SK-N-SH (cell line): ENCODE results near the gene SBF2. TPM values are rescaled to one million over a fixed set of nuclear protein-coding genes. Genes with fewer than 3 reads are reported as not detected.
"Not testable (repeated sequence)": the region's sequence is repeated elsewhere in the genome, so short reads cannot be mapped to it uniquely, and the experiment has no call there.

ENCODE experiments used
- CTCF ChIA-PET: fragments of 300-600, 350-600 bp; formaldehyde crosslinking; extraction: SDS; loops from one replicate; lab custom pipeline; 2021; lab: Yijun Ruan, JAX
- POLR2A ChIA-PET: fragments of 350-600 bp; sonication (Branson Sonifier 250); formaldehyde crosslinking; extraction: SDS; loops from one replicate; lab custom pipeline; 2020; ENCODE audit warnings: antibody characterized with exemption, inconsistent platforms; lab: Yijun Ruan, JAX
- DNase-seq: peaks from one replicate; pipeline ENCODE4 v3.0.0; 2012
- H2AFZ ChIP-seq: fragments of 200-600 bp; sonication (generic); 2 replicates; pipeline ENCODE4 v1.8.1; 2016; ENCODE audit warnings: antibody characterized with exemption, mild to moderate bottlenecking, low read depth
- H3F3A ChIP-seq: fragments of 200-600 bp; sonication (generic); replicated peaks from 2 replicates; pipeline ENCODE3; 2016; ENCODE audit warnings: antibody characterized with exemption, mild to moderate bottlenecking; ENCODE audit not compliant: insufficient read depth
- H3K27ac ChIP-seq, 2 experiments: fragments of 200-500 bp in 1 of 2; fragments of 200-600 bp in 1 of 2; sonication (Bioruptor generic) in 1 of 2; sonication (generic), shearing (Covaris generic) in 1 of 2; 2 replicates each; pipeline versions ENCODE4 v1.5.1 to v1.6.1; 2014 to 2016; ENCODE audit warnings: low read depth in 2 of 2, inconsistent platforms in 1 of 2, low read length in 1 of 2, mild to moderate bottlenecking in 1 of 2, mixed read lengths in 1 of 2
- H3K27me3 ChIP-seq: fragments of 200-600 bp; sonication (generic), shearing (Covaris generic); 2 replicates; pipeline ENCODE4 v1.6.1; 2016; ENCODE audit warnings: mixed run types; ENCODE audit not compliant: insufficient read depth
- H3K36me3 ChIP-seq, 2 experiments: fragments of 200-500 bp in 1 of 2; fragments of 200-600 bp in 1 of 2; sonication (Bioruptor generic) in 1 of 2; sonication (generic) in 1 of 2; replicated peaks in 1 of 2; 2 replicates each; pipeline versions ENCODE3 to v1.5.1; 2014 to 2016; ENCODE audit warnings: low read length in 1 of 2, mild to moderate bottlenecking in 1 of 2; ENCODE audit not compliant: insufficient read depth in 2 of 2, control insufficient read depth in 1 of 2
- H3K4me1 ChIP-seq, 2 experiments: fragments of 200-500 bp in 1 of 2; fragments of 200-600 bp in 1 of 2; sonication (Bioruptor generic) in 1 of 2; sonication (generic), shearing (Covaris generic) in 1 of 2; 2 replicates each; pipeline versions ENCODE4 v1.5.1 to v1.6.1; 2014 to 2016; ENCODE audit warnings: low read depth in 1 of 2, low read length in 1 of 2, mixed run types in 1 of 2; ENCODE audit not compliant: insufficient read depth in 2 of 2, control insufficient read depth in 1 of 2
- H3K4me2 ChIP-seq: fragments of 200-600 bp; sonication (generic), shearing (Covaris generic); 2 replicates; pipeline ENCODE4 v1.6.1; 2017; ENCODE audit warnings: mixed run types
- H3K4me3 ChIP-seq, 2 experiments: fragments of 200-500 bp in 1 of 2; fragments of 200-600 bp in 1 of 2; sonication (Bioruptor generic) in 1 of 2; sonication (generic), shearing (Covaris generic) in 1 of 2; 2 replicates each; pipeline versions ENCODE4 v1.5.1 to v1.8.1; 2014 to 2016; ENCODE audit warnings: low read depth in 2 of 2, inconsistent platforms in 1 of 2, low read length in 1 of 2, mild to moderate bottlenecking in 1 of 2, mixed read lengths in 1 of 2, moderate library complexity in 1 of 2
- H3K79me2 ChIP-seq: fragments of 200-600 bp; sonication (generic); 2 replicates; pipeline ENCODE4 v1.8.1; 2017; ENCODE audit warnings: mild to moderate bottlenecking; ENCODE audit not compliant: insufficient read depth
- H3K9ac ChIP-seq: fragments of 200-600 bp; sonication (generic); 2 replicates; pipeline ENCODE4 v1.6.1; 2017; ENCODE audit warnings: mixed run types
- H3K9me2 ChIP-seq: fragments of 200-600 bp; sonication (generic); 2 replicates; pipeline ENCODE4 v1.6.1; 2017; ENCODE audit warnings: mixed run types
- H3K9me3 ChIP-seq: fragments of 200-600 bp; sonication (generic); 2 replicates; pipeline ENCODE4 v1.6.1; 2017; ENCODE audit warnings: mixed run types, mild to moderate bottlenecking, moderate library complexity
- H4K20me1 ChIP-seq: fragments of 200-600 bp; sonication (generic); 2 replicates; pipeline ENCODE4 v1.6.1; 2017; ENCODE audit warnings: mild to moderate bottlenecking, mixed run types; ENCODE audit not compliant: insufficient read depth
- ELF1 ChIP-seq: IDR thresholded peaks from 2 replicates; pipeline ENCODE4 v1.4.0; 2012
- EP300 ChIP-seq, 2 experiments: IDR thresholded peaks; 2 replicates each; pipeline versions ENCODE4 v1.4.0 to v1.6.1; 2012; ENCODE audit warnings: borderline replicate concordance in 1 of 2, low read depth in 1 of 2, low read length in 1 of 2
- MAX ChIP-seq: IDR thresholded peaks from 2 replicates; pipeline ENCODE4 v1.4.0; 2012; ENCODE audit warnings: low read depth
- NFIC ChIP-seq: IDR thresholded peaks from 2 replicates; pipeline ENCODE4 v1.4.0; 2012; ENCODE audit warnings: borderline replicate concordance
- RXRA ChIP-seq: IDR thresholded peaks from 2 replicates; pipeline ENCODE4 v1.4.0; 2012; ENCODE audit warnings: low read depth, mild to moderate bottlenecking, borderline replicate concordance
- SIN3A ChIP-seq: IDR thresholded peaks from 2 replicates; pipeline ENCODE4 v1.6.1; 2012; ENCODE audit warnings: low read depth, mild to moderate bottlenecking, low read length, moderate library complexity, borderline replicate concordance
- SMC3 ChIP-seq: IDR thresholded peaks from 2 replicates; pipeline ENCODE4 v1.6.1; 2012; ENCODE audit warnings: low read depth, low read length, improper control_type of control experiment
- TAF1 ChIP-seq: IDR thresholded peaks from 2 replicates; pipeline ENCODE4 v1.6.1; 2012; ENCODE audit warnings: low read depth, mild to moderate bottlenecking, low read length, moderate library complexity, borderline replicate concordance
- TCF12 ChIP-seq: IDR thresholded peaks from 2 replicates; pipeline ENCODE4 v1.4.0; 2012
- USF1 ChIP-seq: IDR thresholded peaks from 2 replicates; pipeline ENCODE4 v1.4.0; 2012; ENCODE audit warnings: low read depth, borderline replicate concordance
- USF2 ChIP-seq: fragments of 150-350 bp; IDR thresholded peaks from 2 replicates; pipeline ENCODE4 v1.6.1; 2017; ENCODE audit warnings: antibody characterized with exemption, low read length, low read depth, borderline replicate concordance
- WGBS: methylation state at CpG from one replicate; pipeline ENCODE4 v1.1.6; 2017; ENCODE audit warnings: low lambda C conversion rate; 5-methylcytosine and 5-hydroxymethylcytosine counted together
- polyA plus RNA-seq, 3 experiments: library from polyadenylated mRNA; depleted of rRNA; stranded (reverse); fragments of >200 nt; gene quantifications; 2 replicates each; pipeline ENCODE4 v1.2.3, GENCODE V29; 2012

SBF2 gene
- polyA plus RNA-seq, 1 of the 3 experiments (the other 2 are of a cell fraction), result 23.0 TPM

GRCh38 chr11:10130875-10131274 lies 163.1 kb downstream of the SBF2 start:
- H3K4me2 ChIP-seq, result no peak overlapping the region
- no peaks in the 10 kb centered on the region for H3K9me3 ChIP-seq
- H3K79me2 ChIP-seq, result no peaks in the 10 kb centered on the region
- no peak overlapping the region for H3K4me3 ChIP-seq
- no peaks in the 10 kb centered on the region; the same call in 1 of the 2 replicates for H4K20me1 ChIP-seq
- TF ChIP-seq SMC3 (no peak), USF1 (no peak), ELF1 (no peak), NFIC (no peak), TCF12 (no peak), MAX (no peak), SIN3A (no peak), RXRA (no peak), TAF1 (no peak), EP300 (IDR thresholded peaks at IDR 0.05; ENCODE audit: borderline replicate concordance in 1 of 2, low read depth in 1 of 2, low read length in 1 of 2) (no peak), USF2 (no peak)
- TF ChIP-seq, all 33 proteins: peak for 0
- H3K27ac ChIP-seq, result no peak overlapping the region
- no peaks in the 10 kb centered on the region for H3K27me3 ChIP-seq
- 93% methylated on average over 3 of the region's 3 CpGs for WGBS
- no peak for DNase-seq
- H3K9ac ChIP-seq, result no peak overlapping the region
- H3K9me2 ChIP-seq, result no peaks in the 10 kb centered on the region
- H3F3A ChIP-seq, result peaks cover 3% of the 10 kb centered on the region
- no peaks in the 10 kb centered on the region for H3K4me1 ChIP-seq
- H2AFZ ChIP-seq, result no peak overlapping the region
- no peaks in the 10 kb centered on the region for H3K36me3 ChIP-seq
- ChIA-PET CTCF (no interaction called here), POLR2A (no interaction called here)

GRCh38 chr11:10129184-10129583 lies 164.8 kb downstream of the SBF2 start:
- H3K4me3 ChIP-seq, POLR2A ChIA-PET, H3K79me2 ChIP-seq, H3K9me2 ChIP-seq, H3K36me3 ChIP-seq, H3F3A ChIP-seq, H3K4me1 ChIP-seq, H2AFZ ChIP-seq, CTCF ChIA-PET, H3K27ac ChIP-seq, H3K4me2 ChIP-seq, H3K27me3 ChIP-seq, H3K9ac ChIP-seq, H3K9me3 ChIP-seq, H4K20me1 ChIP-seq, DNase-seq: not testable (repeated sequence)
- 96% methylated on average over 8 of the region's 8 CpGs for WGBS
